HG03064 (cell line): ENCODE data around the gene SH3RF3.

ENCODE experiments used
- ATAC-seq: cut with Tn5 transposase; IDR thresholded peaks from one replicate; pipeline ENCODE4 v1.9.1; 2021; ENCODE audit warnings: low read depth; ENCODE audit not compliant: unreplicated experiment

SH3RF3 gene

DNA sequence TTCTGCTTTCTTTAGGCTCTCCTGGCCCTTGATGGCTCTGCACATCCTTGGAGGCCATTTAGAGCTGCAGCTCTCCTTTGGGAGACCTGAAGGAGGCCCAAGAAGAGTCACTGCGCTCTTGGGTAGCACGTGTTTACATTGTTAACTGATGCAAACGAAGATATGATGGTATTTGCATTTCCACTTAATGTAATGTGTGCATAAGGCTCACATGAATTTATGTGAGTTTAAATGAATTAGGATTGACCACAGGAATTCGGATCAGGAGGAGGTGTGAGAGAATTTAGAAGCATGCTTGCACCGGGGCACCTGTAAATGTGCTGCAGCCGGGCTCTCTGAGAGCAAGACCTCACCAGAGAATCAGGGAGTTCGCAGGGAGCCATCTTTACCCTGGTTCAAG lies 7.5 kb downstream of the SH3RF3 start:
- no peak for ATAC-seq

DNA sequence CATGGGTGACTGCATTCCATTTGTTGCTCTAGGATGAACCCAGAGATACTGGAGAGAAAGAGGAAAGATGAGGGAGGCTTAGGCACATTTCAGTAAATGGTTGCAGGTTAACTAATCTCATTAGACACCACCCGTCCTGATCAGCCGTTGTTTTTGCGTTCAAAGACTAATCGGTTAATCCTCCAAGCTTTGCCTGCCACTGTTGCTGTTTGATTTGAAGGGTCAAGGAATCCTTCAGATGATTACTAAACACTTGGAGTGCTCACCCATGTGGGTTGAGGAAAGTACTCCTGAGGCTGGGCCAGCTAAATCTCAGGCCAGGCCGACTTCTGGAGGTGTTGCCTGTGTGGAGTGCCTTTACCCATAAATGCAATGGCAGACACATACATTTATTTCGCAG lies 8.6 kb downstream of the SH3RF3 start:
- ATAC-seq: no peak

DNA sequence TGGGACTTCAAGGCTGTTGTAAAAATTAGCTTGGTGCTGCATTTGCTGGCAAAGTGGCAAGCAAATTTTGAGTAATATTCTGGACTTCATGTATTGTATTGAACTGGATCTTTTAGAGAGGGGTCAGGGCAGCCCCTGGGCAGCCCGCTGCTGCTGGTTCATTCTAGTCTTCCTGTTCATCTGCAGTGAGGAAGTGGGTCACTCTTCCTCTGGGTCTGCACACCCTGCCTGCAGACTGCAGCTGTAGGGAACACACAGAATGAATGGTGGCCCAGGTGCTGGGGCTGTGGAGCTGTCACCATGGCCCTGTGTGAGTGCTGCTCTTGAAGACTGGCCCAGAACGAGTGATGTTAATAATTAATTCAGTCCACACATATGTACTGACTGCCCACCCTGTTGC lies 9.4 kb downstream of the SH3RF3 start:
- no peak for ATAC-seq

DNA sequence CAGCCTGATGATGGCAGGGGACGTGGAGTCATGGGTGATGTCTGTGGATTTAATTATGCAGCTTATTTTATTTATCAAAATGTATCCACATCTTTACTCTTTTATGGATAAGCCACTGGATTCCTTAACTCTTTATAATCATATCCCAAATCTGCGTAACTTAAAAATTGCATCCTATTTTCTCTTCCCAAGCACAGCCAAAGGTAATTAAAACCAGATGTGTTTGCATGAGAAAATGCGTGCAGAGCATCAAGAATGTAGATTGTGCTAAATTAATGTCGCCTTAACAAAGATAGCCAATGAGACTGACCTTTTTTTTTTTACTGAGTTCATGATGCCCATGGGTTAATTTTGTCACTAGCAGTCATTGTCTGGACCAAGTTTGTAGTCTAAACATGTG lies 10.0 kb downstream of the SH3RF3 start:
- ATAC-seq: no peak

DNA sequence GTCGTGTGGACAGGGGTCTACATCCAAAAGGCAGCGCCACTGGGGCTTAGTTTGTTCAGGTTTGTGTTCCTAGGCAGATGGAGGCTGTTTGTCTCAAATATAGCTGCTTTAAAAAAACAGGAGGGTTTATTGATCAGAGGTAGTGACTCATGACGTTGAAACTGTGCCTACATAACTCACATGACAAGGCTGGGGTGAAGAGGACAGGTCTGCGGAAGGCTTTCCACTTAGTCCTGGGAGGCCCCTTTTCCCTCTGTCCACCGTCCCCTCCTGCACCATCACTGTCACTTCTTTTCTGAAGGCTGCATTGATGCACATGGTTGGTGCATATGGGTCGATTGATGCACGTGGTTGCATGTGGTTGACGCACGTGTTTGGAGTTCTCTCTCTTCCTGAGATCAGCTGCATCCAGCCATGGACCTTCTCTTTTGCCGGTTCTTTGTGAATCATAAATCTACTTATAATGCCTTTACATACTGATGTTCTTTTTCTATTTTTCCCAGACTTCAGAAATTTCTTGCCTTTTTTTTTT lies 10.9 kb downstream of the SH3RF3 start:
- ATAC-seq: no peak

DNA sequence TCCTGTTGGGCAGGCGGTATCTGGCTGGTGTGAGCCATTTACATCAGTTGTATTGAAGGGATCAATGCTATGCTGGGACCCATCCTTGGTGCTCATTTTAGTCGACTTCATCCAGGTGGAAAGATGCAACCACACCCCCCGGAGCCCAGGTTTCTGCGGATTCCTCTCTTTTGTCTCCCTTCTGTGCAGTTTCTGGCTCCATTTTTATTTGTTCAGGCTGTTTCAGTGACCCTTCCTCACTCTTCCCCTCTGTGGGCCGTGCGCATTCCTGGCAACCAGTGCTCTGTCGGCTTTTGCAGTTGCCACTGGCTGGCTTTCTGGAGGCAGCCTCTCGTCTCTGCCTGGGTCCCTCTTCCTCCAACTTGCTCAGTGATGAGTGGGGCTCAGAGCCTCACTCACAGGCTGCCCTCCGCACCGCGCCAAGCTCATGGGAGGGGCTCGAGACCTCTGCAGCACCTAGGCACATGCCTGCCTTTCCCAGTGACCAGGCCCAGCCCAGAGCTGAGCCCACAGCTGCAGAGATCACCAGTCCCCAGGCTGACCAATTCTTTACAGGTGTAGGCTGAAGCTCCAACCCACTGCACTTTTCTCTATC lies 12.1 kb downstream of the SH3RF3 start:
- no peak for ATAC-seq

DNA sequence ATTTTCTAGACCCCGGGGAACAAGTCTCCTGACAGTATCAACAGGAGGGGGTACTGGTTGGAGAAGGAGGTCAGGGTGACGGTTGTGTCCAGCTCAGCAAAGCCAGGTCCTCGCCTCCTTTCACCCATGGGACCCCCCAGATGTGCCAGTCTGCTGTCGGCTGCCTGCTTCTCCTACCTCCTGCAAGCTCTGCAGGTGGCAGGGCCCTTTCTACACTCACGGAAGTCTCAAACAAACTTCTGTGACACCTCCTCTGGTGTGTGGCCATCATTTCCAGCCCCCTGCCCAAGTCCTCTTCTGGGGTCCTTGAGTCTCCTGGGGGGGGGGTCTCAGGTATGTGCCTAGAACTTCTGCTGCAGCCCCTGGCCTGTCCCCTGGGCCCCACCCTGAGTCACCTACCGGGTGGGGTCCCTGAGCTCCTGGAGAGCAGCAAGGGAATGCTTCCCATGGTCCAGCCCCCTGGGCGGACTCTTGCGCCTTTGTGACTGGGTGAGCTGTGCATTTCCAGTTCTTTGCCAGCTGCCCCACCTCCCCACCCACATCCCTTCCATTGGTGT lies 12.8 kb downstream of the SH3RF3 start:
- no peak for ATAC-seq

DNA sequence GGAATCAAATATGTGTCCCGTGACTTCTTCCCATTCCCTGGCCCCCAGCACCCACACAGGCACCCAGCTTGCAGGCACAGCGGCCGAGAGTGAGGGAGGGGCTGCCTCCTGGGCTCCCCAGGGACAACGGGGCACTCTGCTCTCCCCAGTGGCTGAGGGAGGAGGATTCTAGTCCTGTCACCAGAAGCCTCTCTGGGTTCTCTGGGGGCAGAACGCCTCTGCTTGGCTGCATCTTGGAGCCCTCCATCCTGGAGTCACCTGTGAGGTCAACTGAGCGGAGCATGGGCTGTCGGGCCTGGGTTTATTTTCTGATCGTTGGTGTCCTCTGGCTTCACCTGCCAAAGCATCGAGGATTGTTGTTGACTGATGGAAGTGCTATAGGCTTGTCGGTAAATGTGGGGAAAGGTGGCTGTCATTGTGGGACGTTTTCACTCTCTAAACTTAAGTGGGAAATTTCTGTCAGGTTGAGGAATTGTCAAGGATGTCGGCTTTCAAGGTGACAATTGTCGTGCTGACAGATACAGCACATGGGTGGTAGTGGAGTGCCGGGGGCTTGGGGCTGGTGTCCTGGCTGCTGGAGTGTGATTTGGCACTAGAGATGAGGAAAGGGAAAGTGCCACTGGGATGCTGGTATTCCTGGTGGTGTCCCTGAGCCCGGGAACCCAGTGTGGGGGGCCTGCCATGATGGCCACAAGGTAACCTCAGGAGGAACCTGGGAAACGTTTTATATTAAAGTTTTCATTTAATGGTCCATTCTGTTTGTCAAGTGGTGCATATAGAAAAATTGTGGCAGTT lies 13.6 kb downstream of the SH3RF3 start:
- ATAC-seq: no peak

DNA sequence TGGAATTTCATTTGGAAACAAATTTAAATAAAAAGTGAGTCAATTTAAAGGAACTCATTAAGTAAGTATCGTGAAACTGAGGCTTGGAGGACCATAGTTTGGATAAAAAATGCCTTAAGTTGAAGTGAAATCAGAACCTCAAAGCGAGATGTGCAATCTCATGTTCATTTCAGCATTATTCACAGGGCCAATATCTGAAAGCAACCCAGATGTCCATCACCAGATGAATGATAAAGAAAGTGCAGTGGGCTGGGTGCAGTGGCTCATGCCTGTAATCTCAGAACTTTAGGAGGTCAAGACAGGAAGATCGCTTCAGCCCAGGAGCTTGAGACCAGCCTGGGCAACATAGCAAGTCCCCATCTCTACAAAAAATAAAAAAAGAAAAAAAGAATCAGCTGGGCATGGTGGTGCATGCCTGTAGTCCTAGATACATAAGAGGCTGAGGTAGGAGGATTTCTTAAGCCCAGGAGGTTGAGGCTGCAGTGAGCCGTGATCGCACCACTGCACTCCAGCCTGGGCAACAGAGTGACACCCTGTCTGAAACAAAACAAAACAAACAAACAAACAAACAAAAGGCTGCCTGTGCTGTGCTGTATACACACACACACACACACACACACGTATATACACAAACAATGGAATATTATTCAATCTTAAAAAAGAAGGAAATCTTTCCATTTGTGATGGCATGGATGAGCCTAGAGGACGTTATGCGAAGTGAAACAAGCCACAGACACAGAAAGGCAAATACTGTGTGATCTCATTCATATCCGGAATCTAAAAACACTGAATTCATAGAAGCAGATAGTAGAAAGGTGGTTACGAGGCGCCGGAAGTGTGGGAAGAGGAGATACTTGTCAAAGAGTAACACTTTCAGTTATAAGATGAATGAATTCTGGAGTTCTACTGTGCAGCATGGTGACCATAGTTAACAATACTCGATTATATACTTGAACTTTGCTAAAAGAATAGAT lies 14.5 kb downstream of the SH3RF3 start:
- peak; percentile 84 for ATAC-seq

DNA sequence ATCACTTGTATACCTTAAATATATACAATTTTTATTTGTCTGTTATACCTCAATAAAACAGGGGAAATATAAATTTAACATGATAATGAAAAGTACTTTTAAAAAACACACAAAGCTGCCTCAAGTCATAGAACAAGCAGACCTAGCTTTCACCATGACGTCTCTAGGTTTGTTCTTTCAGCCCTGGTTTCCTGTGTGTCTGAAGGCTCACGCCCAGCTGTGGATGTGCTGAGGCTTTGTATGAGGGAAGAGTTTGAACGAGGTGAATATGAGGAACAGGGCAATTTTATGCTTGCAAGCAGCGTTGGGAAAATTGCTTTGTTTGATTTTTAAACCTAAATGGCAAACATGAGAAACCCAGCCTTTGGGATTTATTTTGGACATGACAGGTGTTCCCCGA lies 15.3 kb downstream of the SH3RF3 start:
- peak; percentile 45 for ATAC-seq

DNA sequence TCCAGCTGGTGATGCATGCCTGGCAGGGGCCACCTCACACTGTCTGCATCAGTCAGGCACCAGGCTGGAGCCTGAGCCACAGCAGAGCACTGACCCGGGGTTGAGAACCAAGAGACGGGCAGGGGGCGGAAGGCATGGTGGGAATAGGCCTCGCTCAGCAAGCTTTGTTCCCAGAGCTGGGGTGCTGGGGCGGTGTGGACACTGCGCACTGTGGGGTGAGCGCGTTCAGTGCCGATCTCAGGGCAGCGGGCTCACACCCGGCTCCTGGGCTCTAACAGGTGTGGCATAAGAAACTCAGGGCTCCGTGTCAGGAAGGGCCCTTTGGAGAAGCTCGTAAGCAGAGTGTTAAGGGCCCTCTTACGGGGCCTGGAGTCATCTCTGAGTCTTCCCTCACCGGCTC lies 15.7 kb downstream of the SH3RF3 start:
- no peak for ATAC-seq

DNA sequence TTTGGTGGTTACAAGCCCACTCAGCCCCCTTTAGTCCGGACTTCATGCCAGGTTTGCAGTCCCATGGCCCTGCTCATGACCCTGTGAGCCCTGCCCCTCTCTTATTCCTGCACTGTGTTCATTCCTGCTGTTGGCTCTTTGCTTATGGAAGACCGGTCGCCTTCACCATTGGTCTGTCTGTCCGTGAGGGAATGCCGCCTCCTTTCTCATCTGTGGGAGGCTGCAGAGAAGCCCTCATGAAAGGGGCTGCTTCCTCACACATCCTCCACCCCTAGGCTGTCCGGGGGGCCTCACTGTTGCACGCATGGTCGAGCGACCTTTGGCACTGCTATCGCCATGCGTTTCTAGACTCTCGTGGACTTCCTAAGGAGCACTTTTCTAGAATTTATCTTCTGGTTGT lies 16.3 kb downstream of the SH3RF3 start:
- no peak for ATAC-seq

DNA sequence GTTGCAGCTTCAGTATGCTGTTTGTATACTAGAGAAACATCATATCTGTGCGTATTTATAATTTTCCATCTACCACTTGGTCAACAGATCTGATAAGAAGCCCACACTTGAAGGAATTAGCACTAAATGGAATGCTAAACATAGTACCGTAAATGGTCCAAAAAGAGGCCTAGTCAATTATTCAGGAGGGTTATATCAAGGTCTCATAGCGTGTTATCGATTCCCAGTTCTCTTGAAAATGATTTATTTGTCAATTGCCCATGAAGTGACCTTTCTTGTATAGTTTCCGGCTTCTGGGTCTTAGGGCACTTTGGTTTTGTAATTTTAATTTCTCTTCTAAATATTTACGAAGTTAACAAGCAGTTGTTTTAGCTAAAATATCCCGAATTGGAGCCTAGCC lies 18.4 kb downstream of the SH3RF3 start:
- ATAC-seq: no peak

DNA sequence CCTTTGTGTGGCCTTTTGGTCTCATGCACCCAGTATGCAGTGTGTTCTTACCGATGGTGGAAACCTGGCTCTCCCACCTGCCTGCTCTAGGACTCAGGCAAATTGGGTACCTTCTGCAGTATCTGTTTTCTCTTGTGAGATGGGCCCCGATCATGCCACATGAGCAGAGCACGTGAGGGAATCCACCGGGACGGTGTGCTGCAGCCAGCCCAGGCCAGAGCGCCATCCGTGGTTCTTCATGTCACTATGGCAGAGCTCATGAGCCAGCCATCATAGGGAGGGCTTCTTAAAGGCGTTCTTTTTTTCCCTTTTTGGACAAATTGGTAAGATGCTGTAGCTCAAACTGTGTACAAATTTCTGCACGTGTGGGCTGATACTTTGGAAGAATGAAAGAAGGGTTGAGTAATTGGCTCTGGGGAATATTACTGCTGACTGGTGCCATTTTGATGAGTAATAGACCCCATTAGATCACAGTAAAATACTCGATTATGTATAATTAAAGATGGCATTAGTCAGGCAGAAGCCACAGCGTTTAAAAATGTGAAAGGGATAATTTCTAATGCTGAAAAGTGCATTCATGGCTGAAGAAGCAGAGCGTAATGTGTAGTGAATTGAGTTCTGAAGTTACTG lies 19.2 kb downstream of the SH3RF3 start:
- no peak for ATAC-seq

DNA sequence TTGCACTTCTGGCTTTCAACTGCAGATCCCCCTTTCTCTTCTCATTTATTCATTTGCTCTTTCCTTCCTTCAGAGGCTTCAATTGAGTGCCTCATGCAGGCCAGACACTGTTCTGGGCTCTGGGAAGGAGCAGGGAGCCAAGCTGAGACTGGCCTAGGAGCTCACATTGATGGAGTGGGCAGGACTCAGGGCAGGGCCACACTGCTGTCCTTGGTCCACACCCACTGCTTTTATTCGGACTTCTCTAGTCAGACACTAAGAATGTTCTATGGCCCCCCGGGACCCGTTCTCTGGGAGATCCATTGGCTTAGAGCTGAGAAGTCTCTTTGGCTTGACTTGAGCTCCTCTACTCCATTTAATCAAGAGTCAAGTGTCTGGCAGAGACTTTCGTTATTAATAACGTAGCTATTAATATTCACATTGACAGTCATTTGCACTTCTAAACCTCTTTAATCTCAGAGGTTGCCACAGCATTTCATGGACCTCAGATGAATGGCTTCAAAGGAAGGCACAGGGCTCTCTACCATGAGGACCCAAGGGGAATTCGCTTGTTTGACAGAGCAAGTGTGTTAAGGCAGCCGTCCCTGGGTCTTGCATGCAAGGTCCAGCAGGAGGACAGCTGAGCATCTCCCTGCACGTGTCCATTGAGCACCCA lies 20.1 kb downstream of the SH3RF3 start:
- ATAC-seq: no peak

DNA sequence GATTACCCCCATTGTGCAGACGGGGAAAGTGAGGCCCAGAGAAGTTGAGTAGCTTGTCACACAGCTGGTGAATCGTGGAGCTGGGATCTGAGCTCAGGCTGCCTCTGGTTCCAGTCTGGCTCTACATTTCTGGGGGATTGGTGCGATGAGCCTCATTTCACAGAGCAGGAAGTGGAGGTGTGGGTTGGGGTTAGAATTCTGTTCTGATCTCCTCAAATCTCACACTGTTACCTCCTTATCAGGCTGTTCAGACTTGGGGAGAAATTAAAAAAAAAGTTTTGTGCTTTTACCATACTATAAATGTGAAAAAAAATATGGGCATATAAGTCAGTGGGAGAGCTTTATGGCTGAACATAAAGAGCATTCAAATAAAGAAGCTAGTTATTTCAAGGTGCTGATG lies 21.6 kb downstream of the SH3RF3 start:
- ATAC-seq: no peak

DNA sequence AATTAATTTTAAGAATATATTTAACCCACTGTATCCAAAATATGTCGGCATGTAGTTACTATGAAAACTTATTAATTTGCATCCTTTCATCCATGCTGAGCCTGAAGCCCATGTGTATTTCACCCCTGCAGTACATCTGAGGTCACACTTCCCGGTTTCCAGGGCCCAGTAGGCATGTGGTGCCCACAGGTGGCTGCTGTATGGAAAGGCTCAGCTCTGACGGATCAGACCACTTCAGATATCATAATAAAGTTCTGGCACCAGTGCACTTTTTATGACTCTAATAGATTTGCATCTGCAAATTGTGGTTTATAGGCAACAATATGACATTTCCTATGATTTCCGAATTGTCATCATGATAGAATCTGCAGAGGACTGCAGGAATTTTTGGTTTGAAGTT lies 22.5 kb downstream of the SH3RF3 start:
- no peak for ATAC-seq

DNA sequence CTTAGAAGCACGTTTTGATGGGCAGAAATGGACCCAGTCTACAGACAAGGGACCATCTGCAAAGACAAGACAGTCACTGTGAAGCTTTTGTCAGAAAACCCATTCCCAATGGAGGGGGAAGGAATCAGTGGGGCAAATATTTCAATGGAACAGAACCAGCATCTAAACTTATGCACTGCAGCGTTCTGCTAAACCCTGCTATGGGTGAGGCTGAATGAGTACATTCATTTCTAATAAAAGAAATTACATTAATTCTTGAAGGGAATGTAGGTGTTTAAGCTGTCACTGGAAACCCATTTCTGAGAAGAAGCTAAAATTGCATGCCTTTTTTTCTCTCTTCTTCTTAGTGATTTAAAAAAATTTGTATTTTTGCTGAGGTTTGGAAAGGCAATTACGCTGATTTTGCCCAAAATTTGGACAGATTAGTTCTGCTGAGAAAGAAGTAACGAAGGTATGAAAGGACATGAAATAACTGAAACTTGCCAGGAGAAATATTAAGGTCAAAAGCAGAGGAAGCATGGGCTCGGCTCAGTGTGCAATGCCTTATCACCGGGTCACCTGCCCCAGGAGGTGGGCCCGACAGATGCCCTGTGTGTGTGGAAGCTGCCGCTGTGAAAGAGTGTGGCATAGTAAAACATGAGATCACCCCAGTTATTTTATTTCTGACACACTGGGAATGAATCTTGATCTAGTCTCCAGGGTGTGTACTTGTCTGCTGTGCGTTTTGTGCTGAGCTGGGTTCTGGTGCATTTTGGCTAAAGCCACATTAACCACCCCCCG lies 24.2 kb downstream of the SH3RF3 start:
- no peak for ATAC-seq

DNA sequence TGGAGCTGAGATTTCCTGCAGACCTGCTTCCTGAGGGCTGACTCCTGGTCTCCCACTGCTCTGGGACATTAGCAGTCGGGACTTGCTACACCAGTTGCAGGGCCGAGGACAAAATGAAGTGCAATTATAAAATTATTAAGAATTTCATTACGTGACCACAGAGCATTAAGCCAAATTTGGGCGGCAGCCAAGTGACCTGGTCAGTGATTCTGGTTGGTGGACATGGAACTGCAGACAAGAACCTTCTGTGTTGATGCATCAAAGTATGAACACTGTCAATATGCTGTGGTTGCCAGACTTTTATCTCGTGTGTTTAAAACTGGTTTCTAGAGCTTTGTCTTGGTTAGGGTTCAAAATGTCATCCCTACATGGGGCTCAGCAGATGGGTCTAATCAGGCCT lies 24.8 kb downstream of the SH3RF3 start:
- no peak for ATAC-seq
